GM20431 (cell line): ENCODE results near the gene ZNF687.
"Not testable (repeated sequence)": the region's sequence is repeated elsewhere in the genome, so short reads cannot be mapped to it uniquely, and the experiment has no call there.

ENCODE experiments used
- in situ Hi-C: fragments of 300-500 bp; cut with MseI, MboI; formaldehyde crosslinking; loops from one replicate; pipeline ENCODE4 v1.15.0; 2020; ENCODE audit warnings: low sequenced_read_pairs; ENCODE audit not compliant: unreplicated experiment

ZNF687 gene

DNA sequence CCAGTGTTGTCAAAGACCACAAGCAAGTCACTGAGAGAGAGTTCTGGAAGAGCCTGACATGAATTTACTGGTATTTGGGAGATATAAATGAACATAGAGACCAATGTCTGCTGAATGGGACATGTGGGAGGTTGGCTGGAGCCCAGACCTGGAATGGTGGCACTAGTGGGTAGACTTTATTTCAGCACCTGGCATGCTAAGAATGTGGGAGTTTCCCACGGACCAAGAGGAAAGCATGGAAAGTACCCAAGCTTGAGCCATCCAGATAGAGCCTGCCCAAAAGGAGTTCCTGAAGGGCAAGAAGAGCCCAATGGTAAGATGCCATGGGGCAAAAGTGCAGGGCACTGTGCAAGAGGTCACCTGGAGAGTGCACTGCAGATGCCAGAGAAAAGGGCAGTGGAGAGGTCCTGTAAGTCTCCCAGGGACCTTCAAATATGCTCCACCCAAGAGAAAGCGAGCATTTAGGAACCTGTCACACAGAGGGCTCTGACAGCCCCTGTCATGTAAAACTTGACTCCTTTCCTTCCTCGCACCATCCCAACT is 8.1 kb upstream of the ZNF687 start:
- in situ Hi-C loops, result no loop called here

DNA sequence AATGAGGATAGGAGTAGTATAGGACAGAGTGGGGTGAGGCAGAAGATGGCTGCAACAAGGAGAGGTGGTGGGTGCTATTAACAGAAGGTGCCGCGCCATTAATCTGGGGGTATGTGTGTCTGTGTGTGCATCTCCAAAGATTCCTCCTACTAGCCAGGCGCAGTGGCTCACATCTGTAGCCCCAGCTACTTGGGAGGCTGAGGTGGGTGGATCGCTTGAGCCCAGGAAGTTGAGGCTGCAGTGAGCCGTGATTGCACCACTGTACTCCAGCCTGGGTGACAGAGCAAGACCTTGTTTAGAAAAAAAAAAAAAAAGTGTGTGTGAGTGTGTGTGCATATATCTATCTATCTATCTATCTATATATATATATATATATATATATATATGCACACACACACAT is 6.8 kb upstream of the ZNF687 start:
- in situ Hi-C loops, result not testable (repeated sequence)

DNA sequence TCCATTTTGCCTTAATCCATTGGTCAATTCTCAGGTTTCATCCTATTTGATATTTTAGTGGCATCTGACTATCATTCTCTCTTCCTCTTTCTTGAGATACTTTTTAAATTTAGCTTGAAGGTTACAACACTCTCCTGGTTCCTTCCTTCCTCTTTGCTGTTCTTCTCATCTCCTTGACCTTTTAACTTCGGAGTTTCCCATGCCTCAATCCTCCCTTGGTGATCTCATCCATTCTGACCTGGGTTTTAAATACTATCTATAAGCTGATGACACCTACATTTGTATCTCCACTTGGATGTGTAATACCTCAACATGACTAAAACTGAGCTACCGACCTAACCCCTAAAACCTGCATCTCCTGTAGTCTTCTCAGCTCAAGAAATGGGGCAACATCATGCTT is 4.8 kb upstream of the ZNF687 start:
- in situ Hi-C loops, result no loop called here

DNA sequence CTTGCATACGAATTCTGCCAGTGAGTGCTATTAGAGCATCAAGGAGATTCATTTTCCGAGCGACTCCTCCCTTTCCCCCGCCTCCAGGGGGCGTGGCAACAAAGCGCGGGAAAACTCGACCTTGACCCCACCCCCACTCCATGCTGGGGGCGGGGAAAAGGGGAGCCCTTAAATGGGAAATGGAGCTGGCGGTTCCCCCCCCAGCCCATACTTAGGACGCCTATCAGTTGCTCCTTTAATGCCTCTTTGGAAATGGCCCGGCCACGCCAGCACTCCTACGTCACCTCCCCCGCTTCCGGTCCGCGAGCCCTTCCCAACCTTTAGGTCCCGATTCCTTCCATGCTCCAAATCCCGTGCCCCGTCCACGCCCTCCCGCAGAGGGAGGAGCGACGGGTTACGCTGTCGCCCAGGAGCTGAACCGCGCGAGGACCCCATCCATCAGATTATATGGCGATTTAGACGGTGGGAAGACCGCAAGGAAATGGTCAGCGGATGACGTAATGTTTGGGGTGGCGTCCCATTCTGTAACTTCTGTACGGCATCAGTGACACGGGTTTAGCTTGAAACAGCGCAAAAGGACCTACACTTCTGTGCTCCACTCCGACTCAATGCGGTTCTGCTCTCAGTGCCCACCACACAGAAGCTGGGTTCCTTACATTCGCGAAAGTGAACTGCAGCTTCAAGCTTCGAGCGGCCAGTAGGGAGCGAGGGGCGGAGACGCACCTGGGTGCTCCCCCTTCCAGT is 702 bp upstream of the ZNF687 start:
- in situ Hi-C loops, result no loop called here

GRCh38 chr1:151282883-151283725 is 1.0 kb downstream of the ZNF687 start:
- in situ Hi-C loops, result no loop called here

GRCh38 chr1:151284013-151284577 is 2.0 kb downstream of the ZNF687 start:
- in situ Hi-C loops, result no loop called here

GRCh38 chr1:151286619-151287340 is 4.7 kb downstream of the ZNF687 start:
- in situ Hi-C loops, result no loop called here

GRCh38 chr1:151287341-151287699 is 5.2 kb downstream of the ZNF687 start:
- in situ Hi-C loops, result no loop called here

DNA sequence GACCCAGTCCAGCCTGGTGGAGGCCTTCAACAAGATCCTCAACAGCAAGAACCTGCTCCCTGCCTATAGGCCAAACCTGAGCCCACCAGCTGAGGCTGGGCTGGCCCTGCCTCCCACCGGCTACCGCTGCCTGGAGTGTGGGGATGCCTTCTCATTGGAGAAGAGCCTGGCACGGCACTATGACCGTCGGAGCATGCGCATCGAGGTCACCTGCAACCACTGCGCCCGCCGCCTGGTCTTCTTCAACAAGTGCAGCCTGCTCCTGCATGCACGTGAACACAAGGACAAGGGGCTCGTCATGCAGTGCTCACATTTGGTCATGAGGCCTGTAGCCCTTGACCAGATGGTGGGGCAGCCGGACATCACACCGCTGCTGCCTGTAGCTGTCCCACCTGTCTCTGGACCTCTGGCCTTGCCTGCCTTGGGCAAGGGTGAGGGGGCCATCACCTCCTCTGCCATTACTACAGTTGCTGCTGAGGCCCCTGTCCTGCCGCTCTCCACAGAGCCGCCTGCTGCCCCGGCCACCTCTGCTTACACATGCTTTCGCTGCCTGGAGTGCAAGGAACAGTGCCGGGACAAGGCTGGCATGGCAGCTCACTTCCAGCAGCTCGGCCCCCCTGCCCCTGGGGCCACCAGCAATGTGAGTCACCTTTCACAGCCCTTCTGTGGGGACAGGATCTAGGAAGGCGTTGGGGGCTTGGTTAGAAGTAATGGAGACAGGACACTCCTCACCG is 5.8 kb downstream of the ZNF687 start:
- in situ Hi-C loops, result no loop called here

- in situ Hi-C loops, result no loop called here
These were observed 6.4 kb downstream of the ZNF687 start for GRCh38 chr1:151288502-151288901.

GRCh38 chr1:151289080-151289935 is 7.2 kb downstream of the ZNF687 start:
- in situ Hi-C loops, result no loop called here

GRCh38 chr1:151289991-151290708 is 8.1 kb downstream of the ZNF687 start:
- in situ Hi-C loops, result no loop called here

- in situ Hi-C loops, result no loop called here
These were observed 8.7 kb downstream of the ZNF687 start for GRCh38 chr1:151290709-151291303.

GRCh38 chr1:151292207-151293030 is 10.3 kb downstream of the ZNF687 start:
- in situ Hi-C loops, result no loop called here

DNA sequence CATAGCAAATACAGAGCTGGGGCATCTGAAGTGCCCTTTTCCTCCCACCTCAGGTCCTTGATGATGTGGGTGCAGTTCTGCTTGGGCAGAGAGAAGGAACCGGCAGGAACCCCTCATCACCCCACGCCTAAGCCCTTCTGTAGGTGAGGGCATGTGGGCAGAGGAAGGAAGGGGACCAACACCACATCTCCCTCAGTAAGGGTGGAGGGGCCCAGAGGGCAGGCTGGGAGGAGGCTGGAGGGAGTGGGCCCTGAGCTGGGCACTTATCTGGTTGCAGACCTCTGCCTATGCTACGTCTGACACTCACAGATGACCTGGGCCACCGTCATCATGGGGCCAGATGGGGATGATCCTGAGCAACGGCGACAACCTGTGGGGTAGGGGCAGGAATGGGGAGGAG is 11.0 kb downstream of the ZNF687 start:
- in situ Hi-C loops, result no loop called here

DNA sequence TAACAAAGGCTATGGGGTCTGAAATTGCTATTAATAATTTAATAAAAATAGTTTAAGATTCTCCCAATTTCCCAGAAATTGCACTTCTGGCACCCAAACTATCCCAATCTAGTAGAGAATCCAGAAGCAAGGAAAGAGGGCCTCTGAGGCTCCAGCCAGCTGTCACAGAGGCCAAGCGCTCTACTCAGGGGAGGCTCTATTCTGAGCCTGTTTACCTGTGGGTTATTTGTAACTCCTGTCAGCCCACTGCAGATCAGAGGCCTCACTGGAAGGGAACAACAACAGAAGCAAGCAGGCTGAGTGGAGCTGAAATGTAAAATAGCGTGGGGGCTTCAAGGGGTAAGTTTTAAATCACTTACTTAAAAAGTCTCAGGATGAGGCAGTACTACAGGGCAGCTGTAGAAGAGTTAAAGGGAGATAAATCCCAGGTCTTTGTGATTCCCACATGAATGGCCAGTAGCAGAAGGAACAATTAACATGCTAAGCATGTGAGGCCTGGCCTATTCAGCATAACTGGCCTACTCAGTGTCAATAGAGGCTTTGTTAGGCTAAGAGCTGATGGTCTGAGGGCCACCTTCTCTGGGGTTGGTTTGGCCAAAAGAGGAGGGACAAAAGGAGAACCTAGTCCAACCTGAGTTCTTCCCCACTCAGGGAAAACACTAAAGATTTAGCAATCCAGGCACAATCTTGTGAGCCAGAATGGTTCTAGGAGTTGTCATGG is 12.8 kb downstream of the ZNF687 start:
- in situ Hi-C loops, result no loop called here
